Calu3 (cell line): ENCODE measurements around the gene IBTK. TPM values are rescaled to one million over a fixed set of nuclear protein-coding genes. Genes with fewer than 3 reads are reported as not detected.

Source experiments
- BruUV-seq: library from RNA; stranded (reverse); fragments of 400-500 nt; replicated peaks from 2 replicates; lab custom pipeline; 2021; lab: Mats Ljungman, UMichigan
- CTCF ChIA-PET: fragments of 300-600 bp; sonication (Branson Sonifier 250); formaldehyde crosslinking; loops from one replicate; lab custom pipeline; 2022; ENCODE audit warnings: antibody characterized with exemption; lab: Charles Lee
- DNase-seq: peaks from one replicate; pipeline ENCODE4 v3.0.0; 2022
- H3K27ac Mint-ChIP-seq: one replicate; pipeline ENCODE4 v1.8.0; 2022; ENCODE audit warnings: mixed read lengths; ENCODE audit not compliant: unreplicated experiment
- H3K27me3 Mint-ChIP-seq: one replicate; pipeline ENCODE4 v1.8.0; 2022; ENCODE audit warnings: mixed read lengths; ENCODE audit not compliant: unreplicated experiment
- H3K36me3 Mint-ChIP-seq: one replicate; pipeline ENCODE4 v1.8.0; 2022; ENCODE audit warnings: mild to moderate bottlenecking, moderate library complexity, mixed read lengths; ENCODE audit not compliant: insufficient read depth, unreplicated experiment
- H3K4me1 Mint-ChIP-seq: one replicate; pipeline ENCODE4 v1.8.0; 2022; ENCODE audit warnings: mild to moderate bottlenecking, low read depth, mixed read lengths; ENCODE audit not compliant: unreplicated experiment
- H3K4me3 Mint-ChIP-seq: one replicate; pipeline ENCODE4 v1.8.0; 2022; ENCODE audit warnings: mild to moderate bottlenecking, low read depth, moderate library complexity, mixed read lengths; ENCODE audit not compliant: unreplicated experiment
- H3K9me3 Mint-ChIP-seq: one replicate; pipeline ENCODE4 v1.8.0; 2022; ENCODE audit warnings: low read depth, mixed read lengths; ENCODE audit not compliant: unreplicated experiment
- intact Hi-C: fragments of 100-400 bp; cut with micrococcal nuclease; formaldehyde crosslinking; loops from one replicate; pipeline ENCODE4 v1.10.0; 2022; ENCODE audit not compliant: unreplicated experiment
- total RNA-seq: library from RNA; stranded (reverse); gene quantifications from 2 replicates; pipeline ENCODE4 v1.2.3, GENCODE V29; 2022
- TF ChIP-seq, protein P1 (sequence below): fragments of 200-600 bp; IDR thresholded peaks from one replicate; pipeline ENCODE4 v1.8.0; 2022; ENCODE audit warnings: antibody characterized with exemption; ENCODE audit not compliant: unreplicated experiment

Gene IBTK
- total RNA-seq, 1 experiment from 2014 or later = 48.3 TPM

DNA sequence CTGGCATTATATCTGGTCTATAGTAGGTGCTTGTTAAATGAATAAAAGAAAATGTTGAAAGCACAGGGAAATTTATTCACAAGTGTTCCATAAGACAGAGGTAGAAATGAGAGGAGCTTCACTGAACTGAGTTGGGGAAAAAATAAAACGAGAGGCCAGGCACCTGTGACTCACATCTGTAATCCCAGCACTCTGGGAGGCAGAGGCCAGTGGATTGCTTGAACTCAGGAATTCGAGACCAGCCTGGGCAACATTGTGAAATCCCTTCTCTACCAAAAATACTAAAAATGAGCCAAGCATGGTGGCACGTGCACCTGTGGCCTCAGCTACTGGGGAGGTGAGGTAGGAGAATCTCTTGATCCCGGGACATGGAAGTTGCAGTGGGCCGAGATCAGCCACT lies 28.1 kb upstream of the IBTK start:
- BruUV-seq = no TSS peak
- H3K27ac Mint-ChIP-seq = no peak overlapping the region
- CTCF ChIA-PET = no interaction called here
- no peaks in the 10 kb centered on the region for H3K4me1 Mint-ChIP-seq
- intact Hi-C loops = no loop called here
- H3K27me3 Mint-ChIP-seq = no peaks in the 10 kb centered on the region
- no peak overlapping the region for H3K4me3 Mint-ChIP-seq
- TF ChIP-seq, protein P1, sequence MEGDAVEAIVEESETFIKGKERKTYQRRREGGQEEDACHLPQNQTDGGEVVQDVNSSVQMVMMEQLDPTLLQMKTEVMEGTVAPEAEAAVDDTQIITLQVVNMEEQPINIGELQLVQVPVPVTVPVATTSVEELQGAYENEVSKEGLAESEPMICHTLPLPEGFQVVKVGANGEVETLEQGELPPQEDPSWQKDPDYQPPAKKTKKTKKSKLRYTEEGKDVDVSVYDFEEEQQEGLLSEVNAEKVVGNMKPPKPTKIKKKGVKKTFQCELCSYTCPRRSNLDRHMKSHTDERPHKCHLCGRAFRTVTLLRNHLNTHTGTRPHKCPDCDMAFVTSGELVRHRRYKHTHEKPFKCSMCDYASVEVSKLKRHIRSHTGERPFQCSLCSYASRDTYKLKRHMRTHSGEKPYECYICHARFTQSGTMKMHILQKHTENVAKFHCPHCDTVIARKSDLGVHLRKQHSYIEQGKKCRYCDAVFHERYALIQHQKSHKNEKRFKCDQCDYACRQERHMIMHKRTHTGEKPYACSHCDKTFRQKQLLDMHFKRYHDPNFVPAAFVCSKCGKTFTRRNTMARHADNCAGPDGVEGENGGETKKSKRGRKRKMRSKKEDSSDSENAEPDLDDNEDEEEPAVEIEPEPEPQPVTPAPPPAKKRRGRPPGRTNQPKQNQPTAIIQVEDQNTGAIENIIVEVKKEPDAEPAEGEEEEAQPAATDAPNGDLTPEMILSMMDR = no peak
- no peaks in the 10 kb centered on the region for H3K36me3 Mint-ChIP-seq
- no peak for DNase-seq
- no peaks in the 10 kb centered on the region for H3K9me3 Mint-ChIP-seq

DNA sequence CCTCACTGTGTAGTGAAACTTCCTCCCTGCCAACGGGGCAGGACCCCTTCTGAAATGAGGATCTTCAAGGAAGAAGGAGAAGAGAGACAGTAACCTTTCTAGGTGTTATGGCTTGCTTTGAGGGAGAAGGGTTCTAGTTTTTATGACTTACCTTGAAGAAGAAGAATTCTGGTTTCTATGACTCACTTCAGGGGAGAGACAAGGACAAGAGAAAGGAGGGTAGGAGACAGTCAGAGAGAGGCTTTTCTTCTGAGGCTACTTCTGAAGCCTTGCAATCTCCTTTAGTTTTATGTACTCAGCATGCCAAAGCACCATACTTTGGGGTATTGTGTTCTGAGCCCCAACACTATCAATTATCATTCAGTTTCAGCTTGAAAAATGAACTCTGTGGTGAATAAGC lies 25.8 kb upstream of the IBTK start:
- Mint-ChIP-seq H3K36me3 (no peaks in the 10 kb centered on the region), H3K4me3 (no peak overlapping the region), H3K9me3 (no peaks in the 10 kb centered on the region), H3K27ac (no peak overlapping the region), H3K4me1 (no peaks in the 10 kb centered on the region), H3K27me3 (no peaks in the 10 kb centered on the region)
- TF ChIP-seq, protein P1 = no peak
- no TSS peak for BruUV-seq
- CTCF ChIA-PET = no interaction called here
- intact Hi-C loops = loop anchor here (5.0 kb wide), 2 partner anchors 89 to 269 kb away; partner anchors contain the start of gene TPBG
- DNase-seq = no peak

DNA sequence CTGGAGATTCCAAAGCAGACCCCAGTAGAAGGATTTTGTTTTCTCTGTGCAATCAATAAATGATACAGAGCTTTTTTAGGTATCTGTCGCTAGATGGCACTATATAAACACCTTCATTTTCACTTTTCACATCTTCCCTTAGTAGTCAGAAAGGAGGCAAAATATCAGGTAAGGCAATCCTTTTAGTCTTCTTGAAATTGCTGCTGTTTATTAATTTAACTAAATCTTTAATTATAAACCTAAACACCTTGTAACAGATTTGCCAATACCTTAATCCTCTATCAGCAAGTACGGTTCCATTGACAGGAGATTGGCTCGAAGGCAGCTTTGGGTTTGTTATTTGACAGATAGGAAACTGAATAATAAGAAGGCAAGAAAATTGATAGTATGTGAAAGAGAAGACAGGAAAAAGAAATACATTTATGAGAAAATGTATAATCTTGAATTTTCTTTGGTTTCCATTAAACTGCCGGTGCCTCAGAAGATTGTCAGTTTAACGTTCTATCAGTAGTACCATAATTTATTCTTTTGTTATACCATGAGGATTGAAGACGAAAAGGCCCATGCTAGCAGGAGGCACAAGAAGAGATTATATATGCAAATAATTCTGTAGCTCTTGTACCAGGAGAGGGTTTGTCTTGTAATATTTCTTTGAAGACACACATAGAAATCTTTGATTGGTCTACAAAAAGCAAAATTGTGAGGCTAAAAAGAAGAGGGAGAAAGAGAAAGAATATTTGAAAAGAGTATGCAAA lies 23.5 kb upstream of the IBTK start:
- CTCF ChIA-PET = interaction anchor here (0.5 to 1.5 kb wide), 4 partner anchors 54 to 794 kb away, joined by 3 to 6 read pairs (median 4); partner anchors contain the start of gene UBE3D
- intact Hi-C loops = loop anchor here (1.0 to 5.0 kb wide), 4 partner anchors 91 to 784 kb away; partner anchors contain the start of gene TPBG
- no peaks in the 10 kb centered on the region for H3K4me1 Mint-ChIP-seq
- no peak overlapping the region for H3K27ac Mint-ChIP-seq
- no peak overlapping the region for H3K4me3 Mint-ChIP-seq
- H3K36me3 Mint-ChIP-seq = no peaks in the 10 kb centered on the region
- no TSS peak for BruUV-seq
- no peak for DNase-seq
- no peaks in the 10 kb centered on the region for H3K9me3 Mint-ChIP-seq
- TF ChIP-seq, protein P1 = no peak
- no peaks in the 10 kb centered on the region for H3K27me3 Mint-ChIP-seq

DNA sequence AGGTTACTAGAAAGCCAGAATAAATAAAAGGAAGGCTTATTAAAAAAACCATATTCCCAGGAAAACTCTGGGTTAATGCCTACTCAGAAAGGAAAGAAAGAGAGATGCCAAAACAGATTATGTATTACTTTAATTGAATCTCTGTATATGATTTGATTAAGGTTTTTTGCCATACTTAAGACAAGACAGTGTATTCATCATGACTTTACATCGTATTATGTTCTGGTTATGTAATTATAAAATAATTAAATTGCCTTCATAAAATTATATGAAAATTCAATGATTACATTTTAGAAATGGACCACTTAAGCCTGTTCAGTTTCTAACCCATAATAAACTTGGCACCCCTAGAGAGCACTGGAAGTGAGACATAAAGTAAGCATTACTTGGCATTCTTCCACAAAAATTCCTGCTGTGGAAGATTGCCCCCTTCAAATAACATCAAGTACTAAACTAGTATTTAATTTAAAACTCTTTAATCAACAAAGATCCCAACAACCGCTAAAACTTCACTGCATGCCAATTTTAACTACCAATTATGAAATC lies 20.8 kb upstream of the IBTK start:
- BruUV-seq = no TSS peak
- Mint-ChIP-seq H3K27ac (no peak overlapping the region), H3K36me3 (no peaks in the 10 kb centered on the region), H3K9me3 (no peaks in the 10 kb centered on the region), H3K4me3 (no peak overlapping the region), H3K27me3 (no peaks in the 10 kb centered on the region), H3K4me1 (no peaks in the 10 kb centered on the region)
- TF ChIP-seq, protein P1 = no peak
- DNase-seq = no peak
- intact Hi-C loops = no loop called here
- CTCF ChIA-PET = interaction anchor here (0.7 kb wide), 1 partner anchor 305 kb away, joined by 8 read pairs; no protein-coding TSS in a partner anchor
